ENCODE data around the gene GPRASP2. TPM values are rescaled to one million over a fixed set of nuclear protein-coding genes. Genes with fewer than 3 reads are reported as not detected.
A peak's percentile ranks its signal among the peaks of the same experiment; 100 is the strongest.

GPRASP2 gene
- total and polyA plus RNA-seq, 9 of the 15 experiments (the other 6 are each of a cell fraction or from before 2014, with no cell fraction given): 1.2 to 3.3 (median 2.1) TPM

- no peak for TF ChIP-seq CHAMP1 (IDR thresholded peaks at IDR 0.05)
- TF ChIP-seq, protein P1, sequence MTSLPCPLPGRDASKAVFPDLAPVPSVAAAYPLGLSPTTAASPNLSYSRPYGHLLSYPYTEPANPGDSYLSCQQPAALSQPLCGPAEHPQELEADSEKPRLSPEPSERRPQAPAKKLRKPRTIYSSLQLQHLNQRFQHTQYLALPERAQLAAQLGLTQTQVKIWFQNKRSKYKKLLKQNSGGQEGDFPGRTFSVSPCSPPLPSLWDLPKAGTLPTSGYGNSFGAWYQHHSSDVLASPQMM (CRISPR knock-in tag; IDR thresholded peaks at IDR 0.05): no peak
- TF ChIP-seq REST (IDR thresholded peaks at IDR 0.05; ENCODE audit: borderline replicate concordance): peak; percentile 93
- no peak for TF ChIP-seq REST (CRISPR knock-in tag; IDR thresholded peaks at IDR 0.05; ENCODE audit: low read depth)
- 0 out of 2 replicates have a peak, but pooled peaks have one; percentile 14 for TF ChIP-seq MITF (IDR thresholded peaks at IDR 0.05)
- TF ChIP-seq SPI1 (IDR thresholded peaks at IDR 0.05; ENCODE audit: borderline replicate concordance, low read depth, low read length): no peak
- no peak for TF ChIP-seq ARID2 (IDR thresholded peaks at IDR 0.05)
- TF ChIP-seq FOS (IDR thresholded peaks at IDR 0.05; ENCODE audit: extremely low read depth, insufficient read length): peak; percentile 84
- TF ChIP-seq U2AF2 (optimal IDR thresholded peaks at IDR 0.05; ENCODE audit: low read depth, low read length): no peak
- no peak for TF ChIP-seq PHB2 (IDR thresholded peaks at IDR 0.05; ENCODE audit: low read depth)
- peak; percentile 96 for TF ChIP-seq TFE3 (CRISPR knock-in tag; IDR thresholded peaks at IDR 0.05)
- no peak for TF ChIP-seq JUN (IDR thresholded peaks at IDR 0.05; ENCODE audit: borderline replicate concordance, low read depth, low read length)
- no peak for TF ChIP-seq JUN (CRISPR knock-in tag; IDR thresholded peaks at IDR 0.05; ENCODE audit: borderline replicate concordance)
These were observed 8.3 kb downstream of the GPRASP2 start, which contains the start of gene GPRASP3 (continued) for GRCh38 chrX:102720237-102721168.
